Mucosa of rectum (tissue), 2 donors: ENCODE measurements around the gene AIM2.
A peak's percentile ranks its signal among the peaks of the same experiment; 100 is the strongest.
"Not testable (repeated sequence)": the region's sequence is repeated elsewhere in the genome, so short reads cannot be mapped to it uniquely, and the experiment has no call there.

Source experiments
- H3K27ac ChIP-seq, 2 donors: one replicate each; pipeline ENCODE4 v1.7.0; 2013; ENCODE audit warnings: inconsistent platforms in 2 of 2, low read depth in 2 of 2, low read length in 2 of 2
- H3K27me3 ChIP-seq, 2 donors: one replicate each; pipeline ENCODE4 v1.7.0; 2013; ENCODE audit warnings: low read length in 2 of 2; ENCODE audit not compliant: control insufficient read depth in 2 of 2, insufficient read depth in 2 of 2
- H3K36me3 ChIP-seq, 2 donors: one replicate each; pipeline ENCODE4 v1.7.0; 2013; ENCODE audit warnings: low read length in 2 of 2; ENCODE audit not compliant: control insufficient read depth in 2 of 2, insufficient read depth in 2 of 2
- H3K4me1 ChIP-seq, 2 donors: one replicate each; pipeline ENCODE4 v1.7.0; 2013; ENCODE audit warnings: low read length in 2 of 2, mild to moderate bottlenecking in 1 of 2; ENCODE audit not compliant: control insufficient read depth in 2 of 2, insufficient read depth in 2 of 2
- H3K4me3 ChIP-seq, 2 donors: one replicate each; pipeline ENCODE4 v1.7.0; 2013; ENCODE audit warnings: low read length in 2 of 2
- H3K9ac ChIP-seq, 2 donors: one replicate each; pipeline ENCODE4 v1.7.0; 2013; ENCODE audit warnings: low read length in 2 of 2, low read depth in 1 of 2, mild to moderate bottlenecking in 1 of 2
- H3K9me3 ChIP-seq, 2 donors: one replicate each; pipeline ENCODE4 v1.7.0; 2013; ENCODE audit warnings: low read length in 2 of 2; ENCODE audit not compliant: control insufficient read depth in 2 of 2
- donor health status: healthy.
- donor health status: Normal muscosa, but diverticular disease.

Gene AIM2

GRCh38 chr1:159076438-159077119 is at the start of gene AIM2:
Gene AIM2 (minus strand): TSS chr1:159076766. CDS start chr1:159073499, 3,267 bp downstream.
- Histone ChIP-seq H3K27ac (peak within 1 kb of the TSS; percentile 80 to 82), H3K36me3 (no peaks in the 10 kb centered on the region), H3K9ac (peak within 1 kb of the TSS; percentile 38 to 40), H3K27me3 (no peaks in the 10 kb centered on the region), H3K4me1 (no peaks in the 10 kb centered on the region), H3K4me3 (peak within 1 kb of the TSS; percentile 17 to 55), H3K9me3 (no peaks in the 10 kb centered on the region)

- no peaks in the 10 kb centered on the region for H3K36me3 ChIP-seq
- no peaks in the 10 kb centered on the region for H3K27me3 ChIP-seq
- no peaks in the 10 kb centered on the region for H3K9me3 ChIP-seq
- no peak overlapping the region for H3K4me3 ChIP-seq
- no peak overlapping the region for H3K9ac ChIP-seq
- H3K27ac ChIP-seq: no peak overlapping the region
- H3K4me1 ChIP-seq: no peaks in the 10 kb centered on the region
These were observed 47.0 kb upstream of the AIM2 start for GRCh38 chr1:159123587-159123986.

DNA sequence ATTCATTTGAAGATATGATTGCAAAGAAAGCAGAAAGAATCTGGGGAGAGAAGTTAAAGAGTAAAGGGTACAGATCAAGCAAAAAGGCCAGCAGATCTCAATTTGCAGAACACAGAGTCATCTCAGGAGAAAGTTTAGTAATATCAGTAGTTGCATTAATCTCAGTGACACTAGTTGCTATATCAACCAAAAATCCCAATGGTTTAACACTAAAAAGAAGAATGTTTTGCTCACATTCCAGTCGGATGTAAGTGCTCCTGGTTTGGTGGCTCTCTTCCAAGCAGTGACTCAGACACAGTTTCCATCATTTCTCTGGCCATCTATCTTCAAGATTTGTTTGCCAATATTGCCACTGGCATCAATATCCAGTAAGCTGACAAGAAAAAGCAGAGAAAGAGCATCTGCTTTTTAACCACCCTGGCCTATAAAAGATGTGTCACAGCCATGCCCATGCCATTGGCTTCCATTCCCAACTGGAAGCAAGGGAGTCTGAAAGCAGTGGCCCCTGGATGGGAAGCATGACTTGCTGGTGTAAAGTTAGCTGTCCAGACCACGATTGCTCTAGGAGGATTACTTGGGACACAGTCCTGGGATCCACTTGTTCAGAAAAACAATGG is 45.5 kb upstream of the AIM2 start:
- no peak overlapping the region for H3K4me3 ChIP-seq
- H3K9ac ChIP-seq: no peak overlapping the region
- no peaks in the 10 kb centered on the region for H3K36me3 ChIP-seq
- no peaks in the 10 kb centered on the region for H3K9me3 ChIP-seq
- no peak overlapping the region for H3K27ac ChIP-seq
- H3K27me3 ChIP-seq: no peaks in the 10 kb centered on the region
- H3K4me1 ChIP-seq: no peaks in the 10 kb centered on the region

DNA sequence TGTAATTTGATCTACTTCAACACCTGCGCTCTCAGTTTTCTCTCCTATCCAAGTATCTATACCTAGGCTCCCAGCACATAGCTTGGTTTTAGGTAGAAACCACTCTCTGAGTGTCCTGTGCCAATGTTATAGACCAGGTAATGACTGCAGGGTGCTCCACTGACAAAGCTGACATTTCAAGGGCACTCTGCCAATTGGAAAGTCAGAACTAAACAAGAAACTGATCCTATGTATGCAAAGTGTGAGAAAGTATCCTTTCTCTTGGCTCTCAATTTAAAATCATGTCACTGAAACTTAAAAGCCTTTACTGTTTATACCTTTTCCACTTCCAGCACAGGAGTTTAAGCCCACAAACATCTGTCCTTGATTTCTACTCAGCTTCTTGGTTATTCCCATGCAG is 45.0 kb upstream of the AIM2 start:
- H3K9me3 ChIP-seq: no peaks in the 10 kb centered on the region
- H3K4me1 ChIP-seq: no peaks in the 10 kb centered on the region
- H3K27ac ChIP-seq: no peak overlapping the region
- H3K36me3 ChIP-seq: no peaks in the 10 kb centered on the region
- no peak overlapping the region for H3K9ac ChIP-seq
- H3K27me3 ChIP-seq: no peaks in the 10 kb centered on the region
- H3K4me3 ChIP-seq: no peak overlapping the region

GRCh38 chr1:159120317-159120716 is 43.8 kb upstream of the AIM2 start:
- no peak overlapping the region for H3K9ac ChIP-seq
- no peaks in the 10 kb centered on the region for H3K4me1 ChIP-seq
- H3K4me3 ChIP-seq: no peak overlapping the region
- no peaks in the 10 kb centered on the region for H3K27me3 ChIP-seq
- no peaks in the 10 kb centered on the region for H3K36me3 ChIP-seq
- no peaks in the 10 kb centered on the region for H3K9me3 ChIP-seq
- no peak overlapping the region for H3K27ac ChIP-seq

DNA sequence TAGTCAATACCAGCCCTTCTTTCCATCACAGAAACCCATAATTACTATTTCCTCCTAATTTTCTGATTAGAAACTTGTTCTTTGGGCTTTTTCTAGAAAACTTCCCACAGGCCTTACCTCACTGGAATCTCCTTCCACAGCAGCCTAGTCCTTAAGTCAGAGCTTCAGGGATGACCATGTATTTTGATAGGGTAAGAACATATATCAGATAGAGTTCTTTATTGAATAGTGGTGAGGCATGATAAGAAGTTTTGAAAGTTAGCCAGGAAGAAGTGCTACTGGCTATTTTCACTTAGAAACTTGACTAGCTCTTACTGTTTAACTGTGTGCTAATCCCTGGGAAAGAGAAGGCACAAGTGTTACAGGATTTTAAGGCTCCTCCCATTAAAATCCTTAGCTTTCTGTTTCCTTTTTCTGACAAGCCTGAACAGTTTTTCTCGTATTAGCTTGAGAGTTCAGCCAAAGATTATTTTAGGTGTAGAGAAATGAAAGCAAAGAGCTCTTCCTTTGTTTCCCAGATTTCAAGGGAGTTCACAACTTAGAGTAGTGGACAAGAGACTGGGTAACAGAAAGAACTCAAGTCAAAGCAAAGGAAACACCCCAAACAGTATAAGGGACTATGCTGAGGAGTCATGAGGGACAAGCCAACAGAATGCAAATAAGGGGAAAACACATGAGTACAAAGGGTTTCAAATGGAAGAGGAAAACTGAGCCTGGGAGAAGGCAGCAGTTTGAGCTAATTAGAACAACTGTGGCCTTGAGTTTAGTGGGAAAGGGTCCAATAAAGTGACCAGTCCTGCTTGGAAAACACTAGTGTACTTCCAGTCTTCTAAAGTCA is 37.2 kb upstream of the AIM2 start:
- Histone ChIP-seq H3K9ac (no peak overlapping the region), H3K9me3 (no peaks in the 10 kb centered on the region), H3K36me3 (no peaks in the 10 kb centered on the region), H3K27ac (no peak overlapping the region), H3K4me1 (no peaks in the 10 kb centered on the region), H3K27me3 (no peaks in the 10 kb centered on the region), H3K4me3 (no peak overlapping the region)

GRCh38 chr1:159103021-159103420 is 26.5 kb upstream of the AIM2 start:
- not testable (repeated sequence) for H3K9me3 ChIP-seq, H3K36me3 ChIP-seq, H3K9ac ChIP-seq, H3K4me3 ChIP-seq, H3K4me1 ChIP-seq, H3K27me3 ChIP-seq, H3K27ac ChIP-seq

- Histone ChIP-seq H3K9me3 (no peaks in the 10 kb centered on the region), H3K36me3 (no peaks in the 10 kb centered on the region), H3K9ac (no peak overlapping the region), H3K27ac (no peak overlapping the region), H3K27me3 (peaks cover 0 to 3% of the 10 kb centered on the region in 2 donors), H3K4me1 (no peaks in the 10 kb centered on the region), H3K4me3 (no peak overlapping the region)
These were observed 24.0 kb upstream of the AIM2 start for GRCh38 chr1:159100589-159100988.

DNA sequence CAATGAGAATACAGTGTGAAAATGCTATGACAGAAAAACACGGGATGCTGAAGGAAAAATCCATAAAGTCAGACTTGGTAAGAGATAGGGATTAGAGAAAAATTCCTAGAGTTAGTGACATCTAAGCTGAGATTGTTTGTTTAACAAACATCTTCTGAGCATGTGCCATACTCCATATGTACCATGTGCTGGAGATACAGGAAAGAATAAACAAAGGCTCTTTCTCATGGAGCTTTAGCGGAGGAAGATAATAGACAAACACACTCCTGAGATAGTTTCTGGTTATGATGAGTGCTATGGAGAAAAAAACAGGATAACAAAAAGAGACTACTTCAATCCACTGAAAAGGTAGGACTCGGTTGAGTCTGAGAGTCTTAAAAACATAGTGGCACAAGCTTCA is 22.0 kb upstream of the AIM2 start:
- H3K36me3 ChIP-seq: no peaks in the 10 kb centered on the region
- no peak overlapping the region for H3K27ac ChIP-seq
- no peak overlapping the region for H3K9ac ChIP-seq
- peaks cover 0 to 3% of the 10 kb centered on the region in 2 donors for H3K27me3 ChIP-seq
- no peaks in the 10 kb centered on the region for H3K9me3 ChIP-seq
- H3K4me1 ChIP-seq: no peaks in the 10 kb centered on the region
- H3K4me3 ChIP-seq: no peak overlapping the region

DNA sequence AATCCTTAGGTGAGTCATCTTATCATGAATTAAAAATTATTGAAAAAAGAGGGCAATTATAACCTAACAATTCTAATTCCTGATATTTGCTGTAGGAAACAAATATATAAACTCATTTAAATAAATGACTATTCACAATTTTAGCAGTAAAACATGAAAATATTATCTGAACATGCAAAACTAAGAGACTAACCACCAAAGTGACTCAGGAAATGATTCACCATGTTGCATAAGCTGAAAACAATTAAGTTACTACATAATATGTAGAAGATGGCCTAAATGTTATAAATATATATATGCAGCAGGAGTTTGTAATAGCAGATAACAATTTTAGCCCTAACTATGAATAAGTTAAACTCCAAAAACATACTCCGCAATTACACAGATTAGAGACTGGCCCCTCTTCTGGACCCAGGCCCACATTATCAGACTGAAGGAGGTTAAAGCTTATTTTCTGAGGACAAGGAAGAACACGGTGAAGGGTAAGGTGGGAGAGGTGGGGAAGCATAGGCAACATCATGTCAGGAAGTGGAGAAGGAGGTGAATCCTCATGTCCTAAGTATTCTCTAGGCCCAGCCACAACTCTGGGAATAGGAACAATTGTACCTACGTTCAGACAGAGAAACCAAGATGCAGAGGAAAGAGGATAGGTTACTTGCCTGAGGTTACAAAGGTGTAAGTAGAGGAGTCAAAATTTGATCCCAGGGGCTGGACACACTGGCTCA is 15.6 kb upstream of the AIM2 start:
- Histone ChIP-seq H3K36me3 (no peaks in the 10 kb centered on the region), H3K9me3 (no peaks in the 10 kb centered on the region), H3K27me3 (no peaks in the 10 kb centered on the region), H3K9ac (no peak overlapping the region), H3K27ac (no peak overlapping the region), H3K4me1 (no peaks in the 10 kb centered on the region), H3K4me3 (no peak overlapping the region)
